Cerebellar nuclear complex (tissue), 1 donor: ENCODE results near the gene CHAF1B.

Experiments used
- DNase-seq, 2 experiments: peaks; one replicate each; lab custom pipeline; 2025; lab: John Stamatoyannopoulos, UW

CHAF1B gene

DNA sequence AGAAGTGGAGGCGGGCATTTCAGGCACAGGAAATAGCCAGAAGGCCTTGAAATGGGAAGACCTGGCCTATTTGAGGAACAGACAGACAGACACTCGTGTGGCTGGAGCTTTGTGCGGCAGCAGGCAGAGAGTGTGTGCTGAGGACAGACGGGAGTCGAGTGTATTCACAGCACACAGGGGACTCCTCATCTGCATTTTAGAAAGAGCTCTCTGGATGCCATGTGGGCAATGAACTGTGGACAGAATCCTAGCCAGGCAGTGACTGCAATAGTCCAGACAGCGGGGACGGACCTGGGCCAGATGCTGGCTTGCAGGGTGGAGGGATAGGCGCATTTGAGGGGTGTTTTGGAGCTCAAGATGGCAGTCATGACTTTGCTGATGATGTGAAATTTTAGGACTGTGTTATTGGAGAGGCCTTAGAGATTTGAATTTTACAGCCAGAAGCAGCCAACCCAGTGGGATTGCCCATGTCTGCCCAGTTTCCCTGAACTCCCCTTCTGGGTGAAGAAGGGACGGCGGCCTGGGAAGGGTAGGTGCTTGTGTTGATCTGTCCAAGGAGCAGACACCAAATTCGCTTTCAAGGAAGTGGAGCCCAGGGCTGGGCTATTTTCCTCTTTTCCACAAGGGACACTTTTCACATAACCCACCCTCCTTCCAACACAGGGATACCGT is 43.7 kb downstream of the CHAF1B start:
- DNase-seq: no peak

DNA sequence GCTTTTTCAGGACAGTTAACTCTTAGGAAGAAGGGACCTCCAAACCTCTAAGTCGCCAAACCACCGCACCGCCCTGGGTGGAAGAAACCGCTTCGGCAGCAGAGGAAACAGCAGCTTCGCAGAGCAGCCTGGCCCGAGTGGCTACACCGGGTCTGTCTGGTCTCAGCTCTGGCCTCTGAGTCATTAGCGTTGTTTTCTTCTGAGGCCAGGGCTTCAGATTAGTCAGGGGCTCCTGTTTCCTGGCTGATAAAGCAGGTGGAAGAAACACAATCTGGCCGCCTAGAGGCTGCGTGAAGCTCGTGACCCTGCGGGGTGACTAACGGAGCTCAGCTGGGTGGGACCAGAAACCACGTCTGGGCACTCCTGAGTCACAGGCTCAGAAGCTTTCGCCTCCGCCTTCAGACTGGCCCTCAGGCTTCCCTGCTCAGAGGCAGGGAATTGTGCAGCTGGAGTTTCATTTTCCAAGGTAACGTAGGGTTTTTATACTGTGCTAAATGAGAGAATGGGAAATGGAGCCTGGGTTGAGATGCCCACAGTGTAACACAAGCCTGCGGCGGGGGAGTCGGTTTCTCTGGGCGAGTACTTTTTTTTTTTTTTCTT is 44.9 kb downstream of the CHAF1B start:
- DNase-seq: no peak

DNA sequence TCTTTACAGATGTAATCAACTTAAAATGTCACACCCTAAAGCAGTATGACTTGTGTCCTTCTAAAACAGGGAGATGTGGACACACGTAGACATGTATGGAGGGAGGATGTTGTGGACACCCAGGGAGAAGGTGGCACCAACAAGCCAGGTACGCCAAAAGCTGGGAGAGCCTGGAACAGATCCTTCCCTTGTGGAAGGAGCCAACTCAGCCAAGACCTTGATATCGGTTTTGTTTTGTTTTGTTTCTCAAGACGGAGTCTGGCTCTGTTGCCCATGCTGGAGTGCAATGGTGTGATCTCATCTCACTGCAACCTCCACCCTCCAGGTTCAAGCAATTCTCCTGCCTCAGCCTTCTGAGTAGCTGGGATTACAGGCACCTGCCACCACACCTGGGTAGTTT is 45.6 kb downstream of the CHAF1B start:
- no peak for DNase-seq

DNA sequence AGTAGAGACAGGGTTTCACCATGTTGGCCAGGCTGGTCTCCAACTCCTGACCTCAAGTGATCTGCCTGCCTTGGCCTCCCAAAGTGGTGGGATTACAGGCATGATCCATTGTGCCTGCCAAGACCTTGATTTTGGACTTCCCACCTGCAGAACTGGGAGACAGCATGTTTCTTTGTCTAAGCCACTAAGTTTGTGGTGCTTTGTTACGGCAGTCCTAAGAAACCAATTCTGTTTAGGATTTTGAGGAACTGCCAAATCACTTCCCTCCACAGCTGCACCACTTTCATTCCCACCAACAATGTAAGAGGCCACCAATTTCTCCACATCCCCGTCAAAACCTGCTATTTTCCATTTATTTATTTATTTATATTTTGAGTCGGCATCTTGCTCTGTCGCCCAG is 46.1 kb downstream of the CHAF1B start:
- DNase-seq: no peak

DNA sequence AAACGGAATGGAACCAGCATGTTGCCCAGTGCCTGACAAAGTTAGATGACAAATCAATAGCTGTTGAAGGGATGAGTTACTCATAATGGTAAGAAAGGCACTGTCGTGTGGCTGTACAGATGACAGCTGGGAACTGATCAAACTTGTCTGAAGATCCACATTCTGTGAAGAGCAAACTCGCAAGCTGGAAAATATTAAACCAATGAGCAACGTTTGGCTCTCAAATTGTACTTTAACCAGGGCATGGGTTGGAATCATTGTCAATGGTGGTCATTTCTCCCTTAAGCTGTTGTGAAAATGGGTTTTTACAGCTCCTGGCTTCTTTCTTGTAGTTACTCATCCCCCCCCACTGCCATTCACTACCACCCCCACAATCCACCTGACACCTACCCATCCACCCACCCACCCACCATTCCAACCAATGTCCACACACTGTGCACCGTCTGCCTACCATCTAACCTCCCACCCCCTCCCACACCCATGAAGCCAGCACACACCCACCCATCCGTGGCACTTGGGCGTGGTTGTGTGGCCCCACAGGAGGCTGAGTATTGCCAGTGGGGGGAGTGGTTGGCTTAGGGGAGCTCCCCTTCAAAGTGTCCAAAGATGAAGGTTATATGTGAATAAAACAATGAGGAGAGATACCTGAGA is 48.0 kb downstream of the CHAF1B start:
- DNase-seq: no peak

DNA sequence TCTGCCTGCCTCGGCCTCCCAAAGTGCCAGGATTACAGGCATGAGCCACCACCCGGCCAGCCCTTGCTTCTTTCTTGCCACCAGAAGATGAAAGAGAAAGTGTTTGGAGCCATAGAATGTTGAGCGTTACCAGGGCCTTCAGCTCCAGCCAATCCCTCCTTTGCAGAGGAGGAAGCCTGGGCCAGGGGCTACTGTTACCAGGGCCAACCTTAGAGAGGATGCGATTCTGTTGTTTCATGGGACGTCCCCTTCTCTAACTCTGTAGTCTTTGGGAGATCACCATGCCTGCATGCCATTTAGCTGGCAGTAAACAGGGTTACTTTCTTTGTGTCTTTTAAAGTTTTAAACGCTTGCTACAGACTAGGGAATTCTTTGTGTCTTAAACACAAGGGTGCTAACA is 49.0 kb downstream of the CHAF1B start:
- DNase-seq: no peak

DNA sequence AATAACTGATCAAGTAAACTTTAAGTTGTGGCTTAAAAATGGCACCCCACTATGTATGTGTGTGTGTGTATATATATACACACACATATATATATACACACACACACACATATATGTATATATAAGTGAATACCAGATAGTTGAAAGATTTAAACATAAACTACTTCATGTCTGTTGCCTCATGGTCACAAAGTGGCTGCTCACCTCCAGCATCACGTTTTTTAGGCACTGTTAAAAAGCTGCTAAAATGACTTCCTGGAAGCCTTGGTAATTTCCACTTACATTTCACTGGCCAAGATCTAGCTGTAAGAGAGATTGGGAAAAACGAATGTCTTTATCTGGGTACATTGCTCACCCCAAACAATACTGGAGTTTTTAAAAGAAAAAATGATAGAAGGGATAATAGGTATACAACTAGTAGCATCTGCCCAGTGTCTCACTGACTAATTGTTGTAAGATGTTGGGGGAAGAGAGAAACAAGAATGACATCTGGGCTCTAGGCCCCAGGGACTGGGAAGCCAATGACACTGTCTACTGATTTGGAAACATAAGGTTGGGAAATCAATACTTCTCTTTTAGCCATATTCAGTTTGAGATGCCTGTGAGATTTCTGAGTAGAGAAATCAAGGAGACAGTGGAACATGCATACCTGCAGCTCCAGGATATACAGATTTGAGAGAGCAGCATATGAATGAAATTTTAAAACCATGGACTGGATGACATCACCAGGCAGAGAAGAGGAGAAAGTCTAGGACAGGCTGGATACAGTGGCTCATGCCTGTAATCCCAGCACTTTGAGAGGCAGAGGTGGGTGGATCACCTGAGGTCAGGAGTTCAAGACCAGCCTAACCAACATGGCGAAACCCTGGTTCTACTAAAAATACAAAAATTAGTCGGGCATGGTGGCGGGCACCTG is 51.9 kb downstream of the CHAF1B start:
- no peak for DNase-seq

DNA sequence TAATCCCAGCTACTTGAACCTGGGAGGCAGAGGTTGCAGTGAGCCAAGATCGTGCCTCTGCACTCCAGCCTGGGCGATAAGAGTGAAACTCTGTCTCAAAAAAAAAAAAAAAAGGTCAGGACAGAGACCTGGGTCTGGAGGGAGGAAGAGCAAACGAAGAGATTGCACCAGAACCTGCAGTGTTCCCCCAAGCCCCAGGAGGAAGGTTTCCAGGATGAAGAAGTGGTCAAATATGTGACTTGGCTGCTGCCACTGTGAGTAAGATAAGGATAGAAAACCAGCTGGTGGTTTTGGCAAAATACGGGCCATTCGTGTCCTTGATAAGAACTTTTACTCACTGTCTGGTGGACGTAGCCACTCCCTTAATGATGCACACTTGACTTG is 52.5 kb downstream of the CHAF1B start:
- no peak for DNase-seq

DNA sequence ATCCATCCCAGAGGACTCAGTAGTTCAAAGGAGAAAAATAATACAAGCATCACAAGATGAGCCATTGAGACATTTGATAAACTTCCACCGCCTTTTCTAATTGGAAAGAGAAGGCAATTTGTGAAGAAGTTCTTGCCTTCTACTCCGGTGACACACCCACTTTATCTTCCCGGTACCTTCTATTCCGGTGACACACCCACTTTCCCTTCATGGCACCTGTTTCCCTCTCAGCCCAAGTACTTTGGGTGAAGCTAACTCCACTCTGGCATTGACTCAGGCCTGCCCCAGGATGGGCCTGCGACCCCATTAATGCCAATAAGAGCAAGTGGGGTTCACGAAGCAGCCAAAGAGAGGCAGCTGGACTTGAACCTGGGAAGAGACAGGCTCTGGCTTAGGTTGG is 56.5 kb downstream of the CHAF1B start:
- no peak for DNase-seq

DNA sequence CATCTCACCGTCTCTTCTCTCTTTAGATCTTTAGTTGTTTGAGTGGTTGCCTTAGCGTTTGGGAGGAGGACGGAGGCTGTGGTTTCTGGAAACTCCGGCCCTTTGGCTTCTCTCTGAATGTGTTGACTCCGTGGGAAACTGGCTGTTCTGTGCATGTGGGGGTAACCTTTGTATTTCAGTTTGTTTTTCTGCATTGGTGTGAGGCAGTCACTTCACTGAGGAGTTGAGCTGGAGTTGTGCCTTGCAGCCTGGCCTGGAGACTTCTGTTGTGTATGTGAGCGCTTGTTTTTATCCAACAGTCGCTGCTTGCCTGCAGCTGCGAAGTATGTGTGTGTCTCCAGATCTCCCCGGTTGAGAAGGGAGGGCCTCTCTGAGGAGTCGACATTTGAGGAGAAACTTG is 61.1 kb downstream of the CHAF1B start:
- DNase-seq: no peak

DNA sequence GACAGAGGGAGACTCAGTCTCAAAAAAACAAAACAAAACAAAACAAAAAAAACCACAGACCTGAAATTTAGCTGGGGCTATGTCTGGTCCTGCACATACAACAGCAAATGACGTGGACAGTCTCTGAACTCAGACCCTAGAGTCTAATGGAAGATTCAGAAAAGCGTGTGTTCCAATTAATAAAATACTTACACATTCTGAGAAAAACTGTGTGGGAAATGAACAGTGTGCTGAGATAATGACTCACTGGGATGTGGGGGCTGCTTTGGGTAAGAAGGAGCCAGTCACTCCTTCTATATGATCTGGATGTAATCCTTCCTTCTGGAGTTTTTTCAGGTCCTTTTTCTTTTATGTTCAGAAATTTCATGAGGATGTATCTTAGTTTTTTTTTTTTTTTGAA is 65.3 kb downstream of the CHAF1B start:
- no peak for DNase-seq

DNA sequence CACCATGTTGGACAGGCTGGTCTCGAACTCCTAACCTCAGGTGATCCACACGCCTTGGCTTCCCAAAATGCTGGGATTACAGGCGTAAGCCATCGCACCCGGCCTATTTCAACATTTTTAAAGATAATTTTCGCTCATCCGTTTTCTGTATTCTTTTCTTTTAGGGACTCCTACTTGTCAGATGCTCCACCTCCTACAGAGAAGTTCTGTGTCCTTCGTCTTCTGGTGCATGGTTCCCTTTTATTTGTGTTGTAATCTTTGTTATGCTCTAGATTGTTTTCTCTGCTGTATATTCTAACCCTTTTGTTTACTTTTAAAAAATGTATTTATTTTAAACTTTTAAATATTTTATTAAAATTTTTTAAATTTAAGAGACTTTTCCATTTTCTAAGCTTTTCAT is 66.3 kb downstream of the CHAF1B start:
- no peak for DNase-seq

DNA sequence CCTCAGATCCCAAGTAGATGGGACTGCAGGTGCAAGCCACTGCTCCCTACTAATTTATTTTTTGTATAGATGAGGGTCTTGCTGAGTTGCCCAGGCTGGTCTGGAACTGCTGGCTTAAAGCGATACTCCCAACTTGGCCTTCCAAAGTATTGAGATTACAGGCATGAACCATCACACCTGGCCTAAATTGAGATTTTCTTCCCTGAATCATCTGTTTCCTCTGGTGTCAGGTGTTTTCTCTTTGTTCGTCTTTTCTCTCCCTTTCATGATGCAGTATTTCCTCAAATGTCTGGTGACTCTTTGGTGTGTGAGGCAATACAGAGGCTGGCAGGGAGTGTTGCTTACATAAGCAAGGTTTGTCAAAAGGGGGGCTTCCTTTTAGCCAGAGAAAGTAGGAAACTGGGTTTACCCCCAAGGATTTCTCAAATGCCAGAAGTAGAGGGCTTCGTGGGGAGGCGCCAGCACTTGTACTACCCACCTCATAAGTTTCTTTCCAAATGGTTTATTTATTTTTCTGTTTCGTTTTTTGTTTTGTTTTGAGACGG is 67.2 kb downstream of the CHAF1B start:
- DNase-seq: no peak

DNA sequence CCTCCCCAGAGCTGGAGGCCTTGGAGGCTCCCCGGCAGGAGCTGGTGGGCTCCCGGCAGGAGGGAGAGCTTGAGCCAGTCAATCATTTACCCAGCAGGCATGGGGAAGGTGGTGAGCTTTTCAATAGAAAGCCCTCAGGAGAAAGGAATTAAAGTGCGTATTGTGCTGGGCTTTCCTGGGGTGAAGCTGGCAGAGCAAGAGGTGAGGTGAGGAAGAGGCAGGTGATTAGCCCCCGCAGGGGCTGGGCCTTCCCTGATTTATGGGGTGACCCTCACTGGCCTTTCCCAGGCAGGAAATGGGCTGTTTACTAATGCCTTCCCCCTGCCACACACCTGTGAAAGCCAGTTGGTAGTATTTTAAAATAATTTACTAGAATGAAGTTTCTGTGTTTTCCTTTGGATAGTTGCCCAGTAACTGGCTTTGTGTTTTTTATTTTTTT is 68.9 kb downstream of the CHAF1B start:
- DNase-seq: no peak

DNA sequence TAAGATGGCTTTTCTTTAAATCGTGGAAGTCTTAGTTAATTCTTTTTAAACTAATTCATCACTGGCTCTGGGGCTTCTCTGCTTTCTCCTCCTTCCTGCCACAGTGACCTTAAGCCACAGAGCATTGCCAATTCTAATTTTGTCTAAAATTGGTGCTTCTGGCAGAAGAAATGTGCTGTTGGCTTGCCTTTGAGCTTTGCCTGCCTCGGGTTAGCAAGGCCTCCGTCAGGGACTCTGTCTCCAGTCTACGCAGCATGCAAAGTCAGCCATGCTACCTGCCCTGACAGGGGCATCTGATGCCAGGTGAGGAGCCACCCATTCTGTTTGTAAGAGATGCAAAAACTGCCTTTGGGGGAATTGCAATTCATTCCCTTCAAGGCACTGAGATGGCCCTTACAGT is 69.5 kb downstream of the CHAF1B start:
- no peak for DNase-seq

DNA sequence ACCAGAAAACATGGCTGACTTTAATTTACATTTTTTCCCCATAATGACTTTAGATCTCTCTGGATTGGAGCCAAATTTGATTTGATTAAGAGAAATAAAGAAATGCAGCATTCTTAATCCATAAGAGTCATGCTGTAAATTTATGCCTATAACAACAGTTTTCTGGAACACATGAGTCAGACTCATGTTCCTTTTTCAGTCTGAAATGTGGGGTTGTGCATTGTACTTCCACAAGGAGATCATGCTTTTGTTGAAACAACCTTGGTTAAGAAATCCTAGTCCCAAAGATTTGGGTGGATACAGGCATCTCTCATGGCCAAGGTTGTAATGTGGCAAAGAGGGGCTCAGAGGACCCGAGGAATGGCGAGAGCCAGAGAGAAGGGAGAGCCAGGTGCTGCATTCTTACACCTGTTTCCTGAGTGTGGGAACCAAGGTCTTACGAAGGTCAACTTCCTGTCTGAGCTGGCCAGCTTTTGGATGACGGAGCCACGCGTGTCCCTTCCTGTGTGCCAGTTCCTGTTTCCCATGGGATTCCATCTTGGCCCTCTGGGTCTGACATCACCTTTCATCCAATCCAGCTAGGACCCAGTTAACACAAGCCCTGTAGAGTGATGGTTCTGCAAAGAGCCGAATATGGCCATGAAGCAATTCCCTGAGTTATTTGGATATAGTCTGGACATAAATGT is 71.7 kb downstream of the CHAF1B start:
- no peak for DNase-seq

DNA sequence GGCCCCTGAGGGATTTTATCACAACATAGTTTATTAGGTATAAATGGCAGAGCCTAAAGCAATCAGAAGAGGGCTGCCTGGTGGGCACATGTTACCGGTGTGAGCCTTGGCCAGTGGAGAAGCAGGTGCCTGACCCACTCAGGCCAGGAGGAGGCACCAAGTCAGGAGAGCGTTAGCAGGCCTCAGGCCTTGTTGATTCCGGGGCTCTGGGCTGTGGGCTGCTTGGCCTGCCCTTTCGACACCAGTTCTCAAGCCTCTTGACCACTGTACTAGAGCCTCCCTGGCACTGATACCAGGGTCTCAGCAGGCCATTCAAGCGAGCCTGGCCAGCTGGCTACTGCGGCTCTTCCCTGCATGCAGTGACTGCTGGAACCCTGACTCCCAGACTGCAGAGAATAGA is 73.9 kb downstream of the CHAF1B start:
- no peak for DNase-seq

DNA sequence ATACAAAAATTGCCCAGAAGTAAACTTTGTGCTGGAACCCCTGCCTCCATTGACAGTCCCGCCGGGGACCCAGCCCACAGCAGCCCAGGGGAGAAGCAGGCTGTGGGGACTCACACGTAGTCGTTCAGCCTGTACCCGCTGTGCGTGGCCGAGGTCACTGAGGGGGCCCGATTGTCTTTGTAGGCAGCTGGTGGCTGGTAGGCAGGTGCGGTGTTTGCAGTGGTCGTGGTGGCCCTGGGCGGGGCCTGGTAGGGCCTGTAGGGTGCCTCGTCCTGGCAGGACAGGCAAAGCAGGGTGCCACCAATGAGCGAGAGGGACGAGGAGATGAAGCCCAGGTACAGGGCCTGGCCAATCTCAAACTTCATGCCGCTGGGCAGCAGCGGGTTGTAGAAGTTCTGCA is 75.7 kb downstream of the CHAF1B start:
- DNase-seq: no peak

DNA sequence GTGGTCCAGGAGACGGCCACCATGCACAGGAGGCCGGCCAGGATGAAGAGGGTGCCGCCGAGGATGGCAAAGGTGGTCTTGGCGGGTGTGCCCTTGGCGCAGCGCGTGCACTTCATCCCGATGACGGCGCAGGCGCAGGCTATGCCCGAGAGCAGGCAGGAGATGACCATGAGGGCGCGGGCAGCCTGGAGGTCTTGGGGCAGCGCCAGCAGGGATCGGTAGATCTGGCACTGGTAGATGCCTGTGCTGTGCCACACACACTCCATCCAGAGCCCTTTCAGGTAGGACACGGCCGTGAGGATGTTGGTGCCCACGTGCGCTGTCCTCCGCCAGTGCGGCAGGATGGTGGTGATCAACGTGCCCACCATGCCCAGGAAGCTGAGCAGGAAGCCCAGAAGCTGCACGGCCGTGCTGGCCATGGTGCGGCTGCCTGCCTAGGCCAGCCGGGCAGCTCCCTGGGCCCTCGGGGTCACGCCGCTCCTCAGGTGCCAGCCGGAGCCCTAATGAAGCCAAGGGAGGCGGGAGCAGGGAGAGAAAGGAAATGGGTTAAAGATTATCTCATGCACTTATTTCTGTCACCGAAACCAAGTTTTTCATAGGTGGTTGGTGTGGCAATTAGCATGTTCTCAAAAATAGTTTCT is 76.2 kb downstream of the CHAF1B start:
- DNase-seq: no peak

DNA sequence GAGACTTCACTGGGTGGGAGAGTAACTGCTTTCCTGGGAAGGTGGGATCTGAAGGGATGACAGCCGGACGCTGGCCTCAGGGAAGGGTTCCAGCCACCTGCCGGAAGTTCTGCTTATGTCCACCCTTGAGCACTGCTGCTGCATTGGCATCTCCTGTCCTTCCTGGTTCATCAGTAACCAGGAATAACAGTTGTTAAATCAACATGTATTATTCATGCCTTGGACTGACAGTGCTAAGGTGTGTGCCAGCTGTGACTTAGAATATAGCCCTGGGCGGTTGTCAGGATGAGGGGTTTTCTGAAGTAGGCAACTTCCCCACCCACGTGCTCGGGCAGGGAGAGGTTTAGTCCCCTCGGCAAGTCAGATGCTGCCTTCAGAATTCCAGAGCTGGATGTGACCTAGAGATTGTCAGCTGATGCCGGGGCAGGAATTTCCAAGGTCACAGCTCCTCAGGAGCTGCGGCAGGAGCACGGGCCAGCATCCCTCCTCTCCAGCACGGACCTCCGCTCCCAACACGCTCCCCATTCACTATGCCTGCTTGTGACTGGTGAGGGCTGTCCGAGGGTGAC is 76.8 kb downstream of the CHAF1B start:
- no peak for DNase-seq

DNA sequence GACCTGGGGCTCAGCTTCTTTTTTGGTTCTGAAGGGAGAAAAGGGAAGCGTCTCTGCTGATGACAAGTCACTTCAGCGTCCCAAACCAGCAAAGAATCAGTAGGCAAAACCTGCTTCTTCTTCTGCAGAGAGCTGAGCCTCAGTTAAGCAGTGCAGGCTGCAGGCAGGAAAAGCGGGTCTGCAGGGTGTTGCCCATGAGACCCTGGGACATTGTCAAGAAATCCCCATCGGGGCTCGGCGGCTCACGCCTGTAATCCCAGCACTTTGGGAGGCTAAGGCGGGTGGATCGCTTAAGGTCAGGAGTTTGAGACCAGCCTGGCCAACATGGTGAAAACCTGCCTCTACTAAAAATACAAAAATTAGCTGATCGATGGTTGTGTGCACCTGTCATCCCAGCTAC is 78.0 kb downstream of the CHAF1B start:
- DNase-seq: no peak
